GM13976 (cell line): ENCODE data around the gene SYDE1.

Experiments
- DNase-seq: peaks from one replicate; pipeline ENCODE4 v3.0.0; 2012; ENCODE audit warnings: low spot score
- in situ Hi-C: fragments of 300-500 bp; cut with MboI; formaldehyde crosslinking; loops from one replicate; pipeline ENCODE4 v1.12.0; 2022; ENCODE audit warnings: low sequenced_read_pairs, mixed read lengths, inconsistent platforms; ENCODE audit not compliant: unreplicated experiment
- TF ChIP-seq, protein P1 (sequence below): IDR thresholded peaks from 2 replicates; pipeline ENCODE4 v1.5.1; 2012; ENCODE audit warnings: borderline replicate concordance, mild to moderate bottlenecking; ENCODE audit not compliant: insufficient read depth; ENCODE audit errors: extremely low read depth, missing control alignments, control extremely low read depth

SYDE1 gene

DNA sequence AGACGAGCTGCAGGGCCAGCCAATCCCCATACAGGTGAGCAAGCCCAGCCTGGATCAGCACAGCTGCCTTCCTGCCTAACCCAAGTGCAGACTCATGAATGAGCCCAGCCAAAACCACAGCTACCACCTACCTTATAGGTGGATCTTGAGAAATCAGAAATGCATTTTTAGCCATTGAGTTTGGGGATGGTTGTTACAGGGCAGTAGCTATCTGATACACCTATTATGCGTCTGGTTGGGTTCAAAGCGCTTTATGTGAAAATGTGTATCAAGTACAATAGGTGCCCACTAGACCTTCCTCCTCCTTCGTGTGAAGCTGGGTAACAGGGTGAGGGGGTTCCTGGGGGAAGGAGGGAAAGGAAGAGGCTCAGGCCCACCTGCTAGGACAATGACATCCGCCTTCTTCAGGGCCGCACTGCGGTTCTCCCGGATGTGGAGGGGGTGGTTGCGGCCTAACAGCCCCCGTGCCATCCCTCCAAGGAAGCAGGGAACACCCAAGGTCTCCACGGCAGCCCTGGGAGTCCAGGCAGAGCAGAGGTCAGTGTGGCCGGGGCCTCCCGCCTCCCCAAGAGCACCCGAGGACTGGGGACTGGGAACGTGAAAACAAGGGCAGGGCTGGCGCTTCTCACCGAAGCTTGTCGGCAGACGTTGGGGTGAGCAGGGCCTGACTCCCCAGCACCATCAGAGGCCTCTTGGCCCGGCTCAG, 11.7 kb downstream of the SYDE1 start:
- no peak for DNase-seq
- in situ Hi-C loops = loop anchor here (25.0 kb wide), 1 partner anchor 557 kb away; the partner anchor contains the start of gene NDUFB7
- TF ChIP-seq, protein P1, sequence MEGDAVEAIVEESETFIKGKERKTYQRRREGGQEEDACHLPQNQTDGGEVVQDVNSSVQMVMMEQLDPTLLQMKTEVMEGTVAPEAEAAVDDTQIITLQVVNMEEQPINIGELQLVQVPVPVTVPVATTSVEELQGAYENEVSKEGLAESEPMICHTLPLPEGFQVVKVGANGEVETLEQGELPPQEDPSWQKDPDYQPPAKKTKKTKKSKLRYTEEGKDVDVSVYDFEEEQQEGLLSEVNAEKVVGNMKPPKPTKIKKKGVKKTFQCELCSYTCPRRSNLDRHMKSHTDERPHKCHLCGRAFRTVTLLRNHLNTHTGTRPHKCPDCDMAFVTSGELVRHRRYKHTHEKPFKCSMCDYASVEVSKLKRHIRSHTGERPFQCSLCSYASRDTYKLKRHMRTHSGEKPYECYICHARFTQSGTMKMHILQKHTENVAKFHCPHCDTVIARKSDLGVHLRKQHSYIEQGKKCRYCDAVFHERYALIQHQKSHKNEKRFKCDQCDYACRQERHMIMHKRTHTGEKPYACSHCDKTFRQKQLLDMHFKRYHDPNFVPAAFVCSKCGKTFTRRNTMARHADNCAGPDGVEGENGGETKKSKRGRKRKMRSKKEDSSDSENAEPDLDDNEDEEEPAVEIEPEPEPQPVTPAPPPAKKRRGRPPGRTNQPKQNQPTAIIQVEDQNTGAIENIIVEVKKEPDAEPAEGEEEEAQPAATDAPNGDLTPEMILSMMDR = no peak

DNA sequence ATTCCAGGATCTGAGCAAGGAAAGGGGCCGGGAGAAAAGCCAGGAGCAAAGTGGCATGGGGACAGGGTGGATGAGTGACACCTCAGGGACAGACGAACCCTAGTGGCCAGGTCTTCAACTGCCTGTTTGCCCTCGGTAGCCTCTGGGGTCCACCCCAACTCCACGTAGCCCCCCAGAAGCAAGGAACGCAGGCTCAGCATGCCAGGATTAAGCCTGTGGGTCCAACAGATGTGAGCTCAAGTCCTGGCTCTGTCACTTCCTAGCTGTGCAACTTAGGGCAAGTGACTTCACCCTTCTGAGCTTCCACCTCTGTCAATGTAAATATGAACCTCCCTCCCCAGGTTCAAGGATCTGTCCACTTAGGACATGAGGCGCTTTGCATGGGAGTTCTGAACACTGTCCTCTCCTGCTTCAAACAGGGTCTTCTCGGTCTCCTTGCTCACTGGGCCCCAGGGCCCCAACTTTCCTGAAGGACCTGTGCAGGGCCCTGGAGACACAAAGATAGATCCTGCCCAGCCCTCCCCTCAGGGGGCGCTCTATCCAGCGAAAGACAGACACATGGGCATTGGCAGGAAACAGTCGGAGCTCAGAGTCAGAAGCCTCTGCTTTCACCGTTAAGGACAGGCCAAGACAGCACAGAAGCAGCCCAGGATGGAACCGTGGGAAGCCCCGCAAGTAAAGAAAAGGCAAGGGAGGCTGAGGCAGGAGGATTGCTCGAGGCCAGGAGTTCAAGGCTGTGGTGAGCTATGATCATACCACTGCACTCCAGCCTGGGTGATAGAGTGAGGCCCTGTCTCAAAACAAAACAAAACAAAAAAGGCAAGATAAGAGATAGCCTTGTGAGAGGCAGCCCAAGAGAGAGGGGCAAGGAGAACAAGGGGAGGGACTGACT, 13.2 kb downstream of the SYDE1 start:
- DNase-seq = no peak
- TF ChIP-seq, protein P1 = no peak
- in situ Hi-C loops = loop anchor here (25.0 kb wide), 1 partner anchor 558 kb away; the partner anchor contains the start of gene NDUFB7

DNA sequence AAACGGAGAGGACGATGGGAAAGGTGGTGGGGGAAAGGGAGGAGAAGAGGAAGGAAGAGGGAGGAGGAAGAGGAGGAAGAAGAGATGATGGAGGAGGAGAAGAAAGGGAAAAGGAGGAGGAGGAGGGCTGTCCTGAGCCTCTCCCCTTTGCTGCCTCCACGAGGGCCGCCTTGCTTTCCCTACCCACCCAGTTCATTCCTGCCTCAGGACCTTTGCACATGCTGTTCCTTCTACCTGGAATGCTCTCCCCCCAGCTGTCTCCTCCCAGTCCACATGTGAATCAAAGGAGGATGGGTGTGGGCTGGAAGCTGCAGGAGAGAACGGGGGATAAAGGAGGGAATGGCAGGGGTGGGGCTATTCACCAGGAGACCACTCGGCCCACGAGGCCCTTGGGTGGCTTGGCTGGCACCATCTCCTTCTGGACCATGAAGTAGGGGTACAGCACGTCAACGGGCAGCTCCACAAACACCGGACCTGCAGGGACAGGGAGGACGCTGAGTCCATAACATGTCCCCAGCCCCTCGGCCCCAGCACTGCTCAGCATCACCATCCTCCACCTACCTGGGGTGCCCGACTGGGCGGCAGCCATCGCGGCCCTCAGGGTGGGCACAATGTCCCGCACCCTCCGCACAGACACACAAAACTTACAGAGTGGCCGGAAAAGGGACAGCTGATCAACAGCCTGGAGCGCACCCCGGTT, 15.3 kb downstream of the SYDE1 start:
- in situ Hi-C loops = loop anchor here (25.0 kb wide), 1 partner anchor 560 kb away; the partner anchor contains the start of gene NDUFB7
- no peak for DNase-seq
- TF ChIP-seq, protein P1 = no peak

DNA sequence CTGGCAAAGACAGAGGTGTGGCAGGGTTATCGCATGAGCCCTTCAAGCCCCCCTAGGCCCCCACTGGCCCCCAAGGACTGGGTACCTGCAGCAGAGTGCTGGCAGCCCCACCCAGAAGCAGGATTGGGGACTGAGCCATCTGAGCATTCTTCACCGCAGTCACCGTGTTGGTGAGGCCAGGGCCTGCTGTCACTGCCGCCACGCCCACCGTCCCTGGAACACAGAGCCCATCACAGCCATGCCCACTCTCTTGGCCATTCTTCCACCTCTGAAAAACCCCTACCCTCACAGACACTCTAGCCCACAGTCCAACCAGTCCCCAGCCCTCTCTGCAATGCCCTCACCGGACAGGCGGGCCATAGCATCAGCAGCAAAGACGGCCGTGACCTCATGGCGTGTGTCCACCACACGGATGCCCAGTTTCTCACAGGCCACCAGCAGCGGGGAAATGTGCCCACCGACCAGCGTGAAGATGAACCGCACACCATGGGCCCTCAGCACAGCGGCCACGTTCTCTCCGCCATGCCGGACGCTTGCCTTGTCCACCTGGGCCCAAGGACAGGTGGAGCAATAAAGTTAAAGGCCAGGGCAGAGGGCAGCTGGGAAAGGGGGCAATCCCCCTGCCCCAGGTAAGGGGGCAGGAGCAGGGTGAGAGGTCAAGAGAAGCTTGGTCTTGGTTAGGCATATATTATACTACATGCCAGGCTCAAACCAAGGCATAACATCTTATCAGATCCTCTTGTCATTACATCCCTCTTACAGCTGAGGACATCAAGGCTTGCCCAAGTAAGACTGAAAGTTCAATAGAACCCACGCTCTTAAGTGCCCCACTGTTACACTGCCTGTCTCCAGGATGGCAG, 16.1 kb downstream of the SYDE1 start:
- TF ChIP-seq, protein P1 = no peak
- in situ Hi-C loops = loop anchor here (25.0 kb wide), 1 partner anchor 561 kb away; the partner anchor contains the start of gene NDUFB7
- no peak for DNase-seq

DNA sequence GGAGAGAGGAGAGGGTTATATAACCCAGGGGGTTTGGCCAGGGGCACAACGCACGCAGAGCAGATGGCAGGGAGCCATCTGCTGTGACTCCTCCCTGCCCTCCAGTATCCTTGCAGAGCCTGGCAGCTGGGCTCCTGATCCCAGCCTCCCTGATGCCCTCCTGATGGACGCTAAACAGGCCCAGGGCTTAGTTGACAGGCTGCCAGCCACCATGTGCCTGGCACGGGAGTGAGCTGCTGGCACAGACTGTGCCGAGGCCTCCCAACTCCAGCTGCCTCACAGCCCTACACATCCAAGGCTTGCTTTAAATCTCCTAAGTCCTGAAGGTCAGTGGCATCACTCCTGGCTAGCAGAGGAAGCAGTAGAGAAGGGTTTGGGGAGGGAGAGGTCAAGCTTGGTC, 16.7 kb downstream of the SYDE1 start:
- TF ChIP-seq, protein P1 = no peak
- DNase-seq = no peak
- in situ Hi-C loops = loop anchor here (25.0 kb wide), 1 partner anchor 562 kb away; the partner anchor contains the start of gene NDUFB7
